Measurements from ENCODE around the gene PLXNA1.

The PLXNA1 gene

DNA sequence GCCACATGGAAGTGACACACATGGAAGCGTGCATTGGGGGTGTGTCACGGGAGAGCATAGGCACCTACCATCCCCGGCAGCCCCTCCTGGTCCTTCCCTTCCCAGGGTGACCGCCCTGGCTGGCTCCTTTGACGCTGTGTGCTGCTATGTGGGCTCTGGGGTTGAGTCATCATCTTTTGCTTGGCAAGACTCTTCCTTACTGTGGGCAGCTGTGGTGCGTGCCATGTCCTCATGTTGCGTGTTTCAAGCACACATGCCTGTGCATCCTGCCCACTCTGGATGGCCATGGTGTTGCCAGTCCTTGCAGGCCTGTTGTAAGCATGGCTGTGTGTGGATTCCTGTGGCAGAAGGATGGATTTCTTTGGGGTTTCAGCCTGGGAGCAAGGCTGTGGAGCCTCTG, 14.0 kb downstream of the PLXNA1 start:
- H3K27ac ChIP-seq: no peak overlapping the region
- ChIA-PET POLR2A (ENCODE audit: low non-redundant PET) (no interaction called here), CTCF (no interaction called here)
- DNase-seq (ENCODE audit: low spot score): no peak
- TF ChIP-seq, protein P1, sequence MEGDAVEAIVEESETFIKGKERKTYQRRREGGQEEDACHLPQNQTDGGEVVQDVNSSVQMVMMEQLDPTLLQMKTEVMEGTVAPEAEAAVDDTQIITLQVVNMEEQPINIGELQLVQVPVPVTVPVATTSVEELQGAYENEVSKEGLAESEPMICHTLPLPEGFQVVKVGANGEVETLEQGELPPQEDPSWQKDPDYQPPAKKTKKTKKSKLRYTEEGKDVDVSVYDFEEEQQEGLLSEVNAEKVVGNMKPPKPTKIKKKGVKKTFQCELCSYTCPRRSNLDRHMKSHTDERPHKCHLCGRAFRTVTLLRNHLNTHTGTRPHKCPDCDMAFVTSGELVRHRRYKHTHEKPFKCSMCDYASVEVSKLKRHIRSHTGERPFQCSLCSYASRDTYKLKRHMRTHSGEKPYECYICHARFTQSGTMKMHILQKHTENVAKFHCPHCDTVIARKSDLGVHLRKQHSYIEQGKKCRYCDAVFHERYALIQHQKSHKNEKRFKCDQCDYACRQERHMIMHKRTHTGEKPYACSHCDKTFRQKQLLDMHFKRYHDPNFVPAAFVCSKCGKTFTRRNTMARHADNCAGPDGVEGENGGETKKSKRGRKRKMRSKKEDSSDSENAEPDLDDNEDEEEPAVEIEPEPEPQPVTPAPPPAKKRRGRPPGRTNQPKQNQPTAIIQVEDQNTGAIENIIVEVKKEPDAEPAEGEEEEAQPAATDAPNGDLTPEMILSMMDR (conservative IDR thresholded peaks at IDR 0.05; ENCODE audit: low read depth): no peak

DNA sequence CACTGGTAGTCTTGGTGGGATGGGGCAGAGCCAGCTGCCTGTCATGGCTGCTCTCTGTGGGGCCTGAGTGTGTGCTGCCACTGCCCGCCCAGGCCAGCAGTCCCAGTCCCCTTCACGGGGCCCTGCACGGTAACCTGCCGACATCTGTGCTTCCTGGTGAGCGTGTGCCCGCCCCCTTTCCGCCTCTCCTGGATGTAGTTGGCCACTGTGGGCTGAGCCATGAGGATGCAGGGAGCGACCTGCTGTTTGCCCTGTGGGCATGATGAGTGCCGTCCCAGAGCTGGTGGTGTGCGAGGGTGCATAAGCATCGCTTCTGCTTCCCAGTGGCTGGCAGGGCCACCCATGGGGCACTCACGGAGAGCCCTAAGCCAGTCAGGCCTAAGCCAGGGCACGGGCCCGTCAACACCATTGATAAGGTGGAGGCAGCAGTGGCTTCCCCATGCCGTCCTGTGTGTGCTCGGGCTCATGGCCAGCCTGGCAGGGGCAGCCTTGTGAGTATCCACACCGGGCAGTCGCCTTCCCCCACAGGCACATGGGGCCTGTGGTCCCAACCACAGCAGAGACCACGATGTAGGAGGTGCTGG, 14.6 kb downstream of the PLXNA1 start:
- ChIA-PET CTCF (no interaction called here), POLR2A (ENCODE audit: low non-redundant PET) (no interaction called here)
- no peak for DNase-seq (ENCODE audit: low spot score)
- TF ChIP-seq, protein P1 (conservative IDR thresholded peaks at IDR 0.05; ENCODE audit: low read depth): no peak
- H3K27ac ChIP-seq: no peak overlapping the region

DNA sequence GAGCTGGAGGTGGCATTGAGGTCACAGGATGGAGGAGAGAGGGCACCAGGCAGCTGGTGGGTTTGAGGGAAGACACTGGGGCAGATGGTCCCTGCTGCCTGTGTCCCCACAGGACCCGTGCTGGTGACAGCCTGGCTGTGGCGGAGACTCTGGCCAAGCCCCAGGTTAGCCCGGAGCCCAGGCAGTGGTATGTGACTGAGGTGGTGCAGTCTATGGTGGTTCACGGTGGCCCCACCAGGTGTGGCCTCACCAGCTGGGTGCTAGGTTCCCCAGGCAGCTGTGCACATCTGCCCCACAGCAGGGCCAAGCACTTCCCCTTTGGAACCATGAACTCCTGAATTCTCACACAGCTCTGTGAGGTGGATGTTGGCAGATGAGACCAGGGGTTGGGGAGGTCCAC, 15.4 kb downstream of the PLXNA1 start:
- no peak overlapping the region for H3K27ac ChIP-seq
- ChIA-PET POLR2A (ENCODE audit: low non-redundant PET) (no interaction called here), CTCF (interaction anchor here (0.5 to 0.6 kb wide), 2 partner anchors 16 to 35 kb away, joined by 3 read pairs; partner anchors contain the start of gene PLXNA1)

DNA sequence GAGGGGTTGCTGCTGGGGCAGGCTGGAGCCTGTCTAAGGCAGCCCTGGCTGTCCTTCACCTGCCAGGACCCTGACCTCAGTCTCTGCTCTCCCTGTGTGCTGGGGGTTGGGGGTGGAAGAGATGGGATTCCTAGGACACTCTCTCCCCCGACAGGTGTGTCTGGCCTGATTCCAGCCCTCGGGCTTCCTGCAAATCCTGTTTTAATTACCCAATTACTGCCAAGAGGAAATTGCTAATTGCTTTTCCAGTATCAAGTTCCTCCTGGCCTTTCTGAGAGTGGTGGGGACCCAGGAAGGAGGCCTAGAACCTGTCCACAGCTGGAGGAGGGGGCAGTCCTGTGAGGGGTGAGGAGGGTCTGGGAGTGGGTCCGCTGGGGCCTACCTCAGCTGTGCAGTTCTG, 15.8 kb downstream of the PLXNA1 start:
- TF ChIP-seq, protein P1 (conservative IDR thresholded peaks at IDR 0.05; ENCODE audit: low read depth): no peak
- no peak overlapping the region for H3K27ac ChIP-seq
- DNase-seq (ENCODE audit: low spot score): no peak
- ChIA-PET CTCF (interaction anchor here (0.6 kb wide), 1 partner anchor 35 kb away, joined by 3 read pairs; no protein-coding TSS in a partner anchor), POLR2A (ENCODE audit: low non-redundant PET) (no interaction called here)

More for the DNA sequence above, 15.4 kb downstream of the PLXNA1 start:
- TF ChIP-seq, protein P1 (conservative IDR thresholded peaks at IDR 0.05; ENCODE audit: low read depth): no peak
- DNase-seq (ENCODE audit: low spot score): no peak

DNA sequence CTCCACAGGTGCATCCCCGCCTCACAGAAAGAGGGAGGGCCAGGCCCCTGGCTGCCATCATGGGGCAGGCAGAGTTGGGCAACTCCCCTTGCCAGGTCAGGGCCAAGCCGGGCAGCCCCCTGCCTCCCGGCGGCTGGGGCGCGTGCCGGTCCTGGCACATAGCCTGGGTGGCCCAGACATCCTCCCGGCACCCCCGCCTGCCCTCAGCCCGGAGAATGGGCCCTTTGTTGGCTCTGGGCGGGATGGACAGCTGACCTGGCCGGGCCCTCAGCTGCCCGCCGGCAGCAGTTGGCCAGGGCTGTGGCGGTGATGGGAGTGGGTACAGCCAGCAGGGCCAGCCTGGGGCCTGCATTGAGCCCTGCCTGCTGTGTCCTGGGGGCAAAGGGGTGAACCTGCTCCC, 16.5 kb downstream of the PLXNA1 start:
- no peak for DNase-seq (ENCODE audit: low spot score)
- H3K27ac ChIP-seq: no peak overlapping the region
- ChIA-PET CTCF (interaction anchor here (0.7 kb wide), 1 partner anchor 102 kb away, joined by 3 read pairs; no protein-coding TSS in a partner anchor), POLR2A (ENCODE audit: low non-redundant PET) (no interaction called here)
- TF ChIP-seq, protein P1 (conservative IDR thresholded peaks at IDR 0.05; ENCODE audit: low read depth): no peak

DNA sequence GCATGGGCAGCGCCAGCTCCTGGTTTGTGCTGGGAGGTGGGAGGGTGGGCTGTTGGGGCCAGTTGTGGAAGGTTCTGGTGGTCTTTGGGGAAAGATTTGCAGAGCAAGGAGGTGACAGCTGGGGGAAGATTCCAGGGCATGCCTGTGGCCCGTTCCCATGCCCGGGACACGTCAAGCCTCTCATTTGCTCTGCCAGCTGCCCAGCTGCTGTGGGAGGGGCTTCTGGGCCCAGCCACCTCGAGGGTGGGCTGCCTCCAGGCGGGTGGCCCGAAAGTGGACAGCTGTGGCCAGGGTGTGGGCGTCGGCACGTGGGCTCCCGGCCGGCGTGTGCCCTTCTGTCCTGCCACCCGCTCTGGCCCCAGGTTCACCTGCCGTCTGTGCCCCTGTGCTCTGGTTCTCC, 17.2 kb downstream of the PLXNA1 start:
- TF ChIP-seq, protein P1 (conservative IDR thresholded peaks at IDR 0.05; ENCODE audit: low read depth): no peak
- no peak overlapping the region for H3K27ac ChIP-seq
- DNase-seq (ENCODE audit: low spot score): no peak
- POLR2A ChIA-PET (ENCODE audit: low non-redundant PET): no interaction called here
- CTCF ChIA-PET: no interaction called here

Measured in RWPE1 (cell line).